GM23338 (cell line): ENCODE data around the gene SLC9C2. TPM values are rescaled to one million over a fixed set of nuclear protein-coding genes. Genes with fewer than 3 reads are reported as not detected.

Experiments used
- ATAC-seq: fragments of 200-7000 bp; cut with Tn5 transposase; 3 replicates; pipeline ENCODE4 v1.9.1; 2020
- DNase-seq: peaks from one replicate; pipeline ENCODE4 v3.0.0-alpha.2; 2015; ENCODE audit warnings: low spot score
- H2AFZ ChIP-seq: fragments of 200-600 bp; sonication (generic); 2 replicates; pipeline ENCODE4 v1.8.0; 2016; ENCODE audit warnings: antibody characterized with exemption, mild to moderate bottlenecking, moderate library complexity
- H3F3A ChIP-seq: fragments of 200-600 bp; sonication (generic); replicated peaks from 2 replicates; pipeline ENCODE4 v1.8.0; 2017; ENCODE audit warnings: antibody characterized with exemption, mixed run types, low read depth
- H3K27ac ChIP-seq: fragments of 200-600 bp; sonication (generic); 2 replicates; pipeline ENCODE4 v1.6.1; 2016; ENCODE audit warnings: low read depth
- H3K27me3 ChIP-seq: fragments of 200-600 bp; sonication (generic); 2 replicates; pipeline ENCODE4 v1.8.0; 2016; ENCODE audit warnings: mild to moderate bottlenecking, mixed run types, moderate library complexity; ENCODE audit not compliant: insufficient read depth
- H3K36me3 ChIP-seq: fragments of 200-600 bp; sonication (generic); 2 replicates; pipeline ENCODE4 v1.8.0; 2016; ENCODE audit warnings: mild to moderate bottlenecking; ENCODE audit not compliant: insufficient read depth
- H3K4me1 ChIP-seq: fragments of 200-600 bp; sonication (generic); 2 replicates; pipeline ENCODE4 v1.8.0; 2016; ENCODE audit warnings: mild to moderate bottlenecking, moderate library complexity; ENCODE audit not compliant: insufficient read depth
- H3K4me2 ChIP-seq: fragments of 200-600 bp; sonication (generic); 2 replicates; pipeline ENCODE4 v1.7.1; 2017; ENCODE audit warnings: mixed run types
- H3K4me3 ChIP-seq: fragments of 200-600 bp; sonication (generic); 2 replicates; pipeline ENCODE4 v1.6.1; 2016; ENCODE audit warnings: mixed run types
- H3K79me2 ChIP-seq: fragments of 200-600 bp; sonication (generic); replicated peaks from 2 replicates; pipeline ENCODE4 v1.8.0; 2017; ENCODE audit warnings: mild to moderate bottlenecking; ENCODE audit not compliant: insufficient read depth
- H3K9me2 ChIP-seq: fragments of 200-600 bp; sonication (generic); 2 replicates; pipeline ENCODE4 v1.8.0; 2017; ENCODE audit not compliant: insufficient read depth
- H4K20me1 ChIP-seq: fragments of 200-600 bp; sonication (generic); replicated peaks from 2 replicates; pipeline ENCODE4 v1.8.0; 2017; ENCODE audit warnings: mild to moderate bottlenecking; ENCODE audit not compliant: insufficient read depth
- H3K27ac Mint-ChIP-seq: 2 replicates; pipeline ENCODE4 v1.8.0; 2020; ENCODE audit warnings: inconsistent platforms, mild to moderate bottlenecking, moderate library complexity, mixed read lengths
- H3K27me3 Mint-ChIP-seq: 3 replicates; pipeline ENCODE4 v1.8.0; 2022; ENCODE audit warnings: low read depth, mild to moderate bottlenecking, moderate library complexity, mixed read lengths, inconsistent platforms; ENCODE audit not compliant: insufficient read depth, poor library complexity
- H3K36me3 Mint-ChIP-seq: 3 replicates; pipeline ENCODE4 v1.8.0; 2021; ENCODE audit warnings: low read depth, mild to moderate bottlenecking, inconsistent platforms, moderate library complexity, mixed read lengths
- H3K4me1 Mint-ChIP-seq: 3 replicates; pipeline ENCODE4 v1.8.0; 2020; ENCODE audit warnings: mild to moderate bottlenecking, inconsistent platforms, mixed read lengths
- H3K4me3 Mint-ChIP-seq: 3 replicates; pipeline ENCODE4 v1.8.0; 2021; ENCODE audit warnings: moderate library complexity, mild to moderate bottlenecking, inconsistent platforms, mixed read lengths
- H3K9me3 Mint-ChIP-seq: 3 replicates; pipeline ENCODE4 v1.8.0; 2020; ENCODE audit warnings: moderate library complexity, mild to moderate bottlenecking, inconsistent platforms, mixed read lengths
- EZH2phosphoT487 ChIP-seq: fragments of 200-600 bp; sonication (generic); IDR thresholded peaks from one replicate; pipeline ENCODE4 v1.8.1; 2018; ENCODE audit warnings: antibody characterized with exemption; ENCODE audit not compliant: unreplicated experiment
- STAT1 ChIP-seq: IDR thresholded peaks from one replicate; pipeline ENCODE4 v1.6.1; 2016; ENCODE audit warnings: antibody characterized with exemption; ENCODE audit not compliant: unreplicated experiment
- ZNF114 ChIP-seq: fragments of 250-450 bp; sonication (Bioruptor Pico); IDR thresholded peaks from 2 replicates; pipeline ENCODE4 v1.5.0; 2020; ENCODE audit warnings: mild to moderate bottlenecking, moderate library complexity
- polyA plus RNA-seq: library from polyadenylated mRNA; unstranded; fragments of >200 nt; fragmentation: Nextera tagmentation; extraction: Ambion mirVana; gene quantifications from 2 replicates; pipeline ENCODE4 v1.2.1, GENCODE V29; 2016
- total RNA-seq: library from RNA; depleted of rRNA; stranded (reverse); fragments of >200 nt; shearing (Covaris generic); gene quantifications from 2 replicates; pipeline ENCODE4 v1.2.3, GENCODE V29; 2014
- TF ChIP-seq, protein P1 (sequence below): fragments of 250-450 bp; sonication (Bioruptor Pico); IDR thresholded peaks from 2 replicates; pipeline ENCODE4 v1.5.0; 2020; ENCODE audit warnings: mild to moderate bottlenecking, moderate library complexity
- TF ChIP-seq, protein P2 (sequence below): IDR thresholded peaks from 2 replicates; pipeline ENCODE4 v1.6.1; 2016; ENCODE audit warnings: antibody characterized with exemption

SLC9C2 gene
- total and polyA plus RNA-seq, 2 experiments from 2014 or later = not detected

DNA sequence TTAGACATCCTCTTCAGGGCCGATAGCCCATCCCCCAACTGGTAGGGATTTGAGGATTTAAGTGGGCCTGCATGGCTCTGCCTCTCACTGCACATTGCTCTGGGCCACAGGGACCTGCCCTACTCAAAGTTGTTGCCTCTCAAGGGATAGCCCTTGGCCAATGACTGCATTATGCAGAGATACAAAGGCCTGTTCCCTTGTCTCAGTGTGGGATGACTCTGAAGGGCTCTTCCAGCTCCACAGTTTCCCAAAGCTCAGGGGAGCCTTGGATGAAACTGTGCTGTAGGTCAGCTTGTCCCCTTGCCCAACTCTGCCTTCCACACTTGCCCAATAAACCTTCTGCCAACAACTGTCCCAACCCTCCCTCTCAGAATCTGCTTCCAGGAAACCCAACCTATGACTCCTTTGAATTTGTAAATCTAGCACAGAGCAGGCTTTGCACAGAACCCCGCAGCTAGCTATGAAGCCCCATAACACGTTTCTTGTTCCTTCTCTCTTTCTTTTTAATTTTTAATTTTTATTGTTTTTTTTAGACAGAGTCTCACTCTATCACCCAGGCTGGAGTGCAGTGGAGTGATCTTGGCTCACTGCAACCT is 42.5 kb downstream of the SLC9C2 start:
- ATAC-seq (no peak), DNase-seq (no peak)
- peaks cover 3% of the 10 kb centered on the region; the same call in 2 of the 3 replicates for H3K9me3 Mint-ChIP-seq
- H3K4me3 Mint-ChIP-seq = no peak overlapping the region
- Histone ChIP-seq H3K4me3 (no peak overlapping the region), H3K27ac (no peak overlapping the region), H3K4me1 (no peaks in the 10 kb centered on the region), H3K27me3 (no peaks in the 10 kb centered on the region), H4K20me1 (no peaks in the 10 kb centered on the region), H3K79me2 (no peaks in the 10 kb centered on the region), H3F3A (no peaks in the 10 kb centered on the region), H2AFZ (peak overlapping the region; percentile 52), H3K4me2 (no peak overlapping the region), H3K9me2 (no peaks in the 10 kb centered on the region), H3K36me3 (no peaks in the 10 kb centered on the region; the same call in 1 of the 2 replicates)
- H3K27me3 Mint-ChIP-seq = peaks cover 4% of the 10 kb centered on the region
- H3K36me3 Mint-ChIP-seq = no peaks in the 10 kb centered on the region
- no peaks in the 10 kb centered on the region for H3K4me1 Mint-ChIP-seq
- peak overlapping the region; percentile 30; the same call in 1 of the 2 replicates for H3K27ac Mint-ChIP-seq
- TF ChIP-seq STAT1 = no peak
- TF ChIP-seq, protein P1, sequence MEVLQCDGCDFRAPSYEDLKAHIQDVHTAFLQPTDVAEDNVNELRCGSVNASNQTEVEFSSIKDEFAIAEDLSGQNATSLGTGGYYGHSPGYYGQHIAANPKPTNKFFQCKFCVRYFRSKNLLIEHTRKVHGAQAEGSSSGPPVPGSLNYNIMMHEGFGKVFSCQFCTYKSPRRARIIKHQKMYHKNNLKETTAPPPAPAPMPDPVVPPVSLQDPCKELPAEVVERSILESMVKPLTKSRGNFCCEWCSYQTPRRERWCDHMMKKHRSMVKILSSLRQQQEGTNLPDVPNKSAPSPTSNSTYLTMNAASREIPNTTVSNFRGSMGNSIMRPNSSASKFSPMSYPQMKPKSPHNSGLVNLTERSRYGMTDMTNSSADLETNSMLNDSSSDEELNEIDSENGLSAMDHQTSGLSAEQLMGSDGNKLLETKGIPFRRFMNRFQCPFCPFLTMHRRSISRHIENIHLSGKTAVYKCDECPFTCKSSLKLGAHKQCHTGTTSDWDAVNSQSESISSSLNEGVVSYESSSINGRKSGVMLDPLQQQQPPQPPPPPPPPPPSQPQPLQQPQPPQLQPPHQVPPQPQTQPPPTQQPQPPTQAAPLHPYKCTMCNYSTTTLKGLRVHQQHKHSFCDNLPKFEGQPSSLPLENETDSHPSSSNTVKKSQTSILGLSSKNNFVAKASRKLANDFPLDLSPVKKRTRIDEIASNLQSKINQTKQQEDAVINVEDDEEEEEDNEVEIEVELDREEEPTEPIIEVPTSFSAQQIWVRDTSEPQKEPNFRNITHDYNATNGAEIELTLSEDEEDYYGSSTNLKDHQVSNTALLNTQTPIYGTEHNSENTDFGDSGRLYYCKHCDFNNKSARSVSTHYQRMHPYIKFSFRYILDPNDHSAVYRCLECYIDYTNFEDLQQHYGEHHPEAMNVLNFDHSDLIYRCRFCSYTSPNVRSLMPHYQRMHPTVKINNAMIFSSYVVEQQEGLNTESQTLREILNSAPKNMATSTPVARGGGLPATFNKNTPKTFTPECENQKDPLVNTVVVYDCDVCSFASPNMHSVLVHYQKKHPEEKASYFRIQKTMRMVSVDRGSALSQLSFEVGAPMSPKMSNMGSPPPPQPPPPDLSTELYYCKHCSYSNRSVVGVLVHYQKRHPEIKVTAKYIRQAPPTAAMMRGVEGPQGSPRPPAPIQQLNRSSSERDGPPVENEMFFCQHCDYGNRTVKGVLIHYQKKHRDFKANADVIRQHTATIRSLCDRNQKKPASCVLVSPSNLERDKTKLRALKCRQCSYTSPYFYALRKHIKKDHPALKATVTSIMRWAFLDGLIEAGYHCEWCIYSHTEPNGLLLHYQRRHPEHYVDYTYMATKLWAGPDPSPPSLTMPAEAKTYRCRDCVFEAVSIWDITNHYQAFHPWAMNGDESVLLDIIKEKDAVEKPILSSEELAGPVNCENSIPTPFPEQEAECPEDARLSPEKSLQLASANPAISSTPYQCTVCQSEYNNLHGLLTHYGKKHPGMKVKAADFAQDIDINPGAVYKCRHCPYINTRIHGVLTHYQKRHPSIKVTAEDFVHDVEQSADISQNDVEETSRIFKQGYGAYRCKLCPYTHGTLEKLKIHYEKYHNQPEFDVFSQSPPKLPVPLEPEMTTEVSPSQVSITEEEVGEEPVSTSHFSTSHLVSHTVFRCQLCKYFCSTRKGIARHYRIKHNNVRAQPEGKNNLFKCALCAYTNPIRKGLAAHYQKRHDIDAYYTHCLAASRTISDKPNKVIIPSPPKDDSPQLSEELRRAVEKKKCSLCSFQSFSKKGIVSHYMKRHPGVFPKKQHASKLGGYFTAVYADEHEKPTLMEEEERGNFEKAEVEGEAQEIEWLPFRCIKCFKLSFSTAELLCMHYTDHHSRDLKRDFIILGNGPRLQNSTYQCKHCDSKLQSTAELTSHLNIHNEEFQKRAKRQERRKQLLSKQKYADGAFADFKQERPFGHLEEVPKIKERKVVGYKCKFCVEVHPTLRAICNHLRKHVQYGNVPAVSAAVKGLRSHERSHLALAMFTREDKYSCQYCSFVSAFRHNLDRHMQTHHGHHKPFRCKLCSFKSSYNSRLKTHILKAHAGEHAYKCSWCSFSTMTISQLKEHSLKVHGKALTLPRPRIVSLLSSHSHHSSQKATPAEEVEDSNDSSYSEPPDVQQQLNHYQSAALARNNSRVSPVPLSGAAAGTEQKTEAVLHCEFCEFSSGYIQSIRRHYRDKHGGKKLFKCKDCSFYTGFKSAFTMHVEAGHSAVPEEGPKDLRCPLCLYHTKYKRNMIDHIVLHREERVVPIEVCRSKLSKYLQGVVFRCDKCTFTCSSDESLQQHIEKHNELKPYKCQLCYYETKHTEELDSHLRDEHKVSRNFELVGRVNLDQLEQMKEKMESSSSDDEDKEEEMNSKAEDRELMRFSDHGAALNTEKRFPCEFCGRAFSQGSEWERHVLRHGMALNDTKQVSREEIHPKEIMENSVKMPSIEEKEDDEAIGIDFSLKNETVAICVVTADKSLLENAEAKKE (CRISPR knock-in tag) = no peak
- no peak for TF ChIP-seq EZH2phosphoT487
- TF ChIP-seq, protein P2, sequence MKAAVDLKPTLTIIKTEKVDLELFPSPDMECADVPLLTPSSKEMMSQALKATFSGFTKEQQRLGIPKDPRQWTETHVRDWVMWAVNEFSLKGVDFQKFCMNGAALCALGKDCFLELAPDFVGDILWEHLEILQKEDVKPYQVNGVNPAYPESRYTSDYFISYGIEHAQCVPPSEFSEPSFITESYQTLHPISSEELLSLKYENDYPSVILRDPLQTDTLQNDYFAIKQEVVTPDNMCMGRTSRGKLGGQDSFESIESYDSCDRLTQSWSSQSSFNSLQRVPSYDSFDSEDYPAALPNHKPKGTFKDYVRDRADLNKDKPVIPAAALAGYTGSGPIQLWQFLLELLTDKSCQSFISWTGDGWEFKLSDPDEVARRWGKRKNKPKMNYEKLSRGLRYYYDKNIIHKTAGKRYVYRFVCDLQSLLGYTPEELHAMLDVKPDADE = no peak
- TF ChIP-seq ZNF114 (CRISPR knock-in tag) = no peak
